ENCODE results near the gene MAGI2.

Gene MAGI2

DNA sequence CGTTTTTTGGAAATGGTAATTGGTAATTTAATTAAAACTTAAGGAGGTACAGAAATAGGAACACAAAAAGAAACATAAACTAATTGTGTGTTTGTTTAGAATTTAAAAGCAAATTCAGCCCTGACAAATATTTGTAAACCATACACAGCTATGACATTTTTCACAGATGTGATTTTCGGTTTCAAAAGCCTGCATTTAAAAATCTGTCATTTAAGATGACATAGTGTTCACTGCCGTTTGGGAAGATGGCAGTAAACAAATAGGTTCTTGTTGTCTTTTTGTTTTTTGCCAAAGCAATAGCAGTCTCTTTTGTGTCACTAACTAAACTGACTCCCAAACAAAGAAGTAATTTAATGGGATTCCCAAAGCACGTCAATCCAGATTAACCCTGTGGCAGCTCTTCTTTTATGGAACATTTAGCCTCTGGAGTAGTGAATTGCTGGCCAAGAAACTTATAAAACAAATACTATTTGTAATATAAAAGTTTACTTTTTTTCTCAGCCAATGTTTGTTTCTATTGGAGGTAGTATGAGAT, 957.3 kb downstream of the MAGI2 start:
- H3K27me3 ChIP-seq, result no peaks in the 10 kb centered on the region
- H3K36me3 ChIP-seq, result no peaks in the 10 kb centered on the region
- H3K27ac ChIP-seq, result no peak overlapping the region
- no peaks in the 10 kb centered on the region for H3K4me1 ChIP-seq (ENCODE audit: control insufficient read depth in 1 of 2, insufficient read depth in 1 of 2, low read depth in 1 of 2, low read length in 1 of 2)
- H3K4me3 ChIP-seq (ENCODE audit: low read depth in 1 of 2, low read length in 1 of 2), result no peak overlapping the region
- no peaks in the 10 kb centered on the region for H3K9me3 ChIP-seq
- TF ChIP-seq, protein P1, sequence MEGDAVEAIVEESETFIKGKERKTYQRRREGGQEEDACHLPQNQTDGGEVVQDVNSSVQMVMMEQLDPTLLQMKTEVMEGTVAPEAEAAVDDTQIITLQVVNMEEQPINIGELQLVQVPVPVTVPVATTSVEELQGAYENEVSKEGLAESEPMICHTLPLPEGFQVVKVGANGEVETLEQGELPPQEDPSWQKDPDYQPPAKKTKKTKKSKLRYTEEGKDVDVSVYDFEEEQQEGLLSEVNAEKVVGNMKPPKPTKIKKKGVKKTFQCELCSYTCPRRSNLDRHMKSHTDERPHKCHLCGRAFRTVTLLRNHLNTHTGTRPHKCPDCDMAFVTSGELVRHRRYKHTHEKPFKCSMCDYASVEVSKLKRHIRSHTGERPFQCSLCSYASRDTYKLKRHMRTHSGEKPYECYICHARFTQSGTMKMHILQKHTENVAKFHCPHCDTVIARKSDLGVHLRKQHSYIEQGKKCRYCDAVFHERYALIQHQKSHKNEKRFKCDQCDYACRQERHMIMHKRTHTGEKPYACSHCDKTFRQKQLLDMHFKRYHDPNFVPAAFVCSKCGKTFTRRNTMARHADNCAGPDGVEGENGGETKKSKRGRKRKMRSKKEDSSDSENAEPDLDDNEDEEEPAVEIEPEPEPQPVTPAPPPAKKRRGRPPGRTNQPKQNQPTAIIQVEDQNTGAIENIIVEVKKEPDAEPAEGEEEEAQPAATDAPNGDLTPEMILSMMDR (IDR thresholded peaks at IDR 0.05), result no peak

DNA sequence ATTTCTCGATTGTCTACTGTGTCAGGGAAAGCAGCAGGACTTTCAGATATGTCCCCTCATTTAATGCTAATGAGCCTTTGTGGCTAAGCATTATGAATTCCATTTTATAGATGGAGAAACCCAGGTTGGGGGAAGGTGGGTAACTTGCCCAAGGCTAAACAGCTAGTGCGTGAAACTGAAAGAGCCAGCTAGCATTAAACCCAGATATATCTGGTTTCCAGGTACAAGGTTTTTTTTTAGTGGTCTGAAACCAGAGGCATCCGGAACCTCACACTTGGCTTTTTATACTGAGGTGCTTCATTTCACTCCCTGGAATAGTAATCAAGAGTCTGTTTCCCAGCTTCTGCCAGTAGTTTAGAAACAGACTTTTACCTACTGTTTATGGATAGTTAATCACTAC, 960.1 kb downstream of the MAGI2 start:
- H3K4me1 ChIP-seq (ENCODE audit: control insufficient read depth in 1 of 2, insufficient read depth in 1 of 2, low read depth in 1 of 2, low read length in 1 of 2), result no peaks in the 10 kb centered on the region
- TF ChIP-seq, protein P1 (IDR thresholded peaks at IDR 0.05), result no peak
- H3K27ac ChIP-seq, result no peak overlapping the region
- no peak overlapping the region for H3K4me3 ChIP-seq (ENCODE audit: low read depth in 1 of 2, low read length in 1 of 2)
- H3K27me3 ChIP-seq, result no peaks in the 10 kb centered on the region
- no peaks in the 10 kb centered on the region for H3K36me3 ChIP-seq
- no peaks in the 10 kb centered on the region for H3K9me3 ChIP-seq

DNA sequence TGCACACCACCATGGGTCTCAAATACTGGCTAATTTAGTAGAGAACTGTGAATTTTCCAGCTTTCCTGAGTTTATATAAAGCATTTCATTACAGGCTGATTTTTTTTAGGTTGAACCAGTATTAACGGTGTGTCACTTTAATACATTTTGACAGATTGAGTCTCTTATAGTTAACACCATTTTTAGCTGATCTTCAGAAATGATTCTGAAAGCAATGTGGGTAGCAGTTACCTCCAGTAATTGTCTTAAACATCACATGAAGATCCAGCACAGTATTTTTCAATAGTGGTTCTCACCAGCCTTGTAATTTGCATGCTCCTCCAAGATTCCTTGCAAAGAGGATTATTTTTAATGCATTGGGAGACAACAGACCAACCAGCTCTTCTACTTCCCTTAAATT, 961.3 kb downstream of the MAGI2 start:
- Histone ChIP-seq H3K4me3 (ENCODE audit: low read depth in 1 of 2, low read length in 1 of 2) (no peak overlapping the region), H3K27ac (no peak overlapping the region), H3K36me3 (no peaks in the 10 kb centered on the region), H3K4me1 (ENCODE audit: control insufficient read depth in 1 of 2, insufficient read depth in 1 of 2, low read depth in 1 of 2, low read length in 1 of 2) (no peaks in the 10 kb centered on the region), H3K9me3 (no peaks in the 10 kb centered on the region), H3K27me3 (no peaks in the 10 kb centered on the region)
- TF ChIP-seq, protein P1 (IDR thresholded peaks at IDR 0.05), result no peak

DNA sequence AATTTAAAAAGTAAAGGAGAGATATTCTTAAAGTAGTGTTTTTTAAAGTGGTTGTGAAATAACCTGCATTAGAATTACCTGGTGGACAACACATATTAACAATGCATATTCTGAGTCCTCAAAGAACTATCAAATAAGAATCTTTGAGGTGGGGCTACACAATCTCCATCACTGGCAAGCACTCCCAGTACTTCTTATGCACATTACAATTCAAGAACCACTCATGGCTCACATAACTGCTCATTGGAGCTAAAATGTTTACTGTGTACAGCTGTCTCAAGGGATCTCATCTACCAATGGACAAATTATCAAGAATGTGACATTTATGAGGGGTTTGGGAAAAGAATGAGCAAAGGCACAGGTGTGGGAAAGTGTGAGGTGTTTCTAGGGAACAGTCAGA, 962.9 kb downstream of the MAGI2 start:
- Histone ChIP-seq H3K9me3 (no peaks in the 10 kb centered on the region), H3K27ac (no peak overlapping the region), H3K36me3 (no peaks in the 10 kb centered on the region), H3K4me1 (ENCODE audit: control insufficient read depth in 1 of 2, insufficient read depth in 1 of 2, low read depth in 1 of 2, low read length in 1 of 2) (no peaks in the 10 kb centered on the region), H3K27me3 (no peaks in the 10 kb centered on the region), H3K4me3 (ENCODE audit: low read depth in 1 of 2, low read length in 1 of 2) (no peak overlapping the region)
- TF ChIP-seq, protein P1 (IDR thresholded peaks at IDR 0.05), result no peak

DNA sequence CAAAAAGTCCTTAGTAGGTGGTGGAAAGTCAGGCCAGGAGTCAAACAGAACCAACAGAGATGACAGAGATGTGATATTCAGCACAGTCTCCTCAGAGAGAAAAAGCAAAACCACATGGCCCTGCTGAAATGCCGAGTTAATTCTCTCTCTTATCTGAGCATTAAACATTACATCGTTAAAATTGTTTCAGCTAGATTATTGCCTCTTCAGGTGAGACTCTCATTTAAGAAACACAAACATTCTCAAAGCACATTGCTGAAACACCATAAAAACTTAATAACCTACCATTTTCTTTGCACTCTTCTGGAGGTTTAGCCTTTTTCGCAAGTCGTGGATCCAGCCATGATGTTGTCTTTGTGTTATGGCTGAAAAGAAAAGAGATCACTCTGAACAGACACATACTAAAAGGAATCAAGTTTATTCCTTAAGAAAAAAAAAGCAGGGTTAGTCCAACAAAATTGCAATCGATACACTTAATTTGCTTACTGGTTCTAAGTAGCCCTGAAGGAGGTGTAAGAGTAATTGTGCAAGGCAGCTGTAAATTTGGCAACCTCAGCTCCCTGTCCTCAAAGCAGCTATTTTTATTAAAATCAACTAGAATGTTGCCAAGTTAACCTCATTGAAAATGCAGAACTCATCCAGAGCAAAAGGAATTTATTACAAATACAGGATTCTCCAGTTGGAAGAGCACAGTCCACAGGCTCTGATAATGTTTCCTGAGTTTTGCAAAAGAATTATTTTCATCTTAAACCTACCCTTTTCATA, 963.8 kb downstream of the MAGI2 start:
- H3K27me3 ChIP-seq, result no peaks in the 10 kb centered on the region
- no peak overlapping the region for H3K4me3 ChIP-seq (ENCODE audit: low read depth in 1 of 2, low read length in 1 of 2)
- H3K4me1 ChIP-seq (ENCODE audit: control insufficient read depth in 1 of 2, insufficient read depth in 1 of 2, low read depth in 1 of 2, low read length in 1 of 2), result no peaks in the 10 kb centered on the region
- H3K36me3 ChIP-seq, result no peaks in the 10 kb centered on the region
- TF ChIP-seq, protein P1 (IDR thresholded peaks at IDR 0.05), result no peak
- H3K27ac ChIP-seq, result no peak overlapping the region
- H3K9me3 ChIP-seq, result no peaks in the 10 kb centered on the region

Data from neutrophil (primary cell).